HepG2 (cell line): ENCODE measurements around the gene SURF6. TPM values are rescaled to one million over a fixed set of nuclear protein-coding genes. Genes with fewer than 3 reads are reported as not detected.
A peak's percentile ranks its signal among the peaks of the same experiment; 100 is the strongest.

Source experiments
- ATAC-seq: fragments of 200-7000 bp; cut with Tn5 transposase; 3 replicates; pipeline ENCODE4 v1.9.1; 2020; ENCODE audit warnings: mild to moderate bottlenecking, moderate library complexity
- BruUV-seq: library from RNA; stranded (reverse); fragments of 400-500 nt; replicated peaks from 2 replicates; lab custom pipeline; 2021; lab: Mats Ljungman, UMichigan
- CTCF ChIA-PET: fragments of 300-600 bp; formaldehyde crosslinking; extraction: SDS; loops from one replicate; lab custom pipeline; 2021; ENCODE audit warnings: low total read pairs, inconsistent platforms, low intra/inter-chr PET ratio; lab: Yijun Ruan, JAX
- POLR2A ChIA-PET: fragments of 350-600 bp; sonication (Branson Sonifier 250); formaldehyde crosslinking; loops from one replicate; lab custom pipeline; 2020; ENCODE audit warnings: antibody characterized with exemption, inconsistent platforms; lab: Yijun Ruan, JAX
- DNase-seq: peaks from one replicate; pipeline ENCODE4 v3.0.0-alpha.2; 2015; ENCODE audit warnings: low spot score
- FAIRE-seq: peaks from 3 replicates; lab custom pipeline; 2011; peaks lifted over from hg19 to GRCh38; lab: Jason Lieb, UNC
- H2AFZ ChIP-seq: one replicate; pipeline ENCODE4 v1.6.1; 2011; ENCODE audit warnings: low read length, inconsistent platforms
- H3K27ac ChIP-seq: fragments of 300-600 bp; 3 replicates; pipeline ENCODE4 v1.8.0; 2011; ENCODE audit warnings: mixed run types, mild to moderate bottlenecking, mixed read lengths, low read length, inconsistent platforms; ENCODE audit not compliant: insufficient read depth; ENCODE audit errors: extremely low read length
- H3K27me3 ChIP-seq, 2 experiments: fragments of 200-600 bp in 1 of 2; 2 replicates in 1 of 2; 3 replicates in 1 of 2; pipeline versions ENCODE4 v1.6.0 to v1.8.0; 2011; ENCODE audit warnings: low read length in 2 of 2, mild to moderate bottlenecking in 2 of 2, moderate library complexity in 2 of 2, inconsistent platforms in 1 of 2; ENCODE audit not compliant: insufficient read depth in 2 of 2, control insufficient read depth in 1 of 2
- H3K36me3 ChIP-seq, 2 experiments: fragments of 200-600 bp in 1 of 2; replicated peaks in 1 of 2; 2 replicates in 1 of 2; 3 replicates in 1 of 2; pipeline versions ENCODE4 v1.5.1 to v1.8.0; 2011; ENCODE audit warnings: low read length in 2 of 2, inconsistent platforms in 1 of 2; ENCODE audit not compliant: insufficient read depth in 2 of 2, control insufficient read depth in 1 of 2
- H3K4me1 ChIP-seq: 2 replicates; pipeline ENCODE4 v1.5.1; 2012; ENCODE audit warnings: low read length, inconsistent platforms; ENCODE audit not compliant: insufficient read depth
- H3K4me2 ChIP-seq: 2 replicates; pipeline ENCODE4 v1.6.0; 2011; ENCODE audit warnings: low read depth, low read length, inconsistent platforms
- H3K4me3 ChIP-seq, 3 experiments: fragments of 200-600 bp in 1 of 3; sonication (generic), shearing (Covaris generic) in 1 of 3; replicated peaks in 1 of 3; 2 replicates each; pipeline ENCODE4 v1.5.1; 2011 to 2016; ENCODE audit warnings: low read length in 3 of 3, inconsistent platforms in 2 of 3, low read depth in 2 of 3, mild to moderate bottlenecking in 2 of 3, control low read depth in 1 of 3, mixed read lengths in 1 of 3; ENCODE audit not compliant: insufficient read depth in 1 of 3
- H3K79me2 ChIP-seq: one replicate; pipeline ENCODE4 v1.6.1; 2011; ENCODE audit warnings: low read length, inconsistent platforms; ENCODE audit not compliant: insufficient read depth
- H3K9ac ChIP-seq: 2 replicates; pipeline ENCODE4 v1.6.0; 2011; ENCODE audit warnings: mild to moderate bottlenecking, low read depth, low read length, inconsistent platforms; ENCODE audit not compliant: insufficient read depth
- H3K9me3 ChIP-seq: 2 replicates; pipeline ENCODE4 v1.5.1; 2012; ENCODE audit warnings: mild to moderate bottlenecking, low read length
- H4K20me1 ChIP-seq: 2 replicates; pipeline ENCODE4 v1.6.0; 2011; ENCODE audit warnings: inconsistent platforms, mild to moderate bottlenecking, low read length, moderate library complexity; ENCODE audit not compliant: insufficient read depth
- ARNT ChIP-seq: fragments of 450-650 bp; IDR thresholded peaks from 2 replicates; pipeline ENCODE4 v1.6.1; 2017
- CBFB ChIP-seq: sonication (generic); formaldehyde crosslinking; IDR thresholded peaks from 2 replicates; pipeline ENCODE4 v1.4.0; 2020; ENCODE audit warnings: missing genetic modification reagents
- CC2D1A ChIP-seq: sonication (generic); formaldehyde crosslinking; IDR thresholded peaks from 2 replicates; pipeline ENCODE4 v1.8.1; 2023; ENCODE audit warnings: mild to moderate bottlenecking, missing genetic modification reagents
- ELF3 ChIP-seq: IDR thresholded peaks from 2 replicates; pipeline ENCODE4 v1.6.1; 2016; ENCODE audit warnings: missing genetic modification reagents, missing compliant biosample characterization
- KLF6 ChIP-seq: IDR thresholded peaks from 2 replicates; pipeline ENCODE4 v1.8.0; 2016; ENCODE audit warnings: missing biosample characterization, missing genetic modification reagents
- KMT2A ChIP-seq: sonication (generic); formaldehyde crosslinking; IDR thresholded peaks from 2 replicates; pipeline ENCODE4 v1.4.0; 2020; ENCODE audit warnings: missing genetic modification reagents
- NFATC3 ChIP-seq: sonication (generic); formaldehyde crosslinking; IDR thresholded peaks from 2 replicates; pipeline ENCODE4 v1.5.1; 2020; ENCODE audit warnings: mild to moderate bottlenecking, missing genetic modification reagents
- NFYB ChIP-seq: sonication (generic); formaldehyde crosslinking; IDR thresholded peaks from 2 replicates; pipeline ENCODE4 v1.4.0; 2020; ENCODE audit warnings: missing genetic modification reagents
- NR2C2 ChIP-seq: sonication (generic); formaldehyde crosslinking; IDR thresholded peaks from 2 replicates; pipeline ENCODE4 v1.4.0; 2020; ENCODE audit warnings: missing genetic modification reagents, mild to moderate bottlenecking, moderate library complexity, borderline replicate concordance
- RARA ChIP-seq: IDR thresholded peaks from 2 replicates; pipeline ENCODE4 v1.6.1; 2016; ENCODE audit warnings: missing genetic modification reagents, missing compliant biosample characterization
- SMYD3 ChIP-seq: sonication (generic); formaldehyde crosslinking; IDR thresholded peaks from 2 replicates; pipeline ENCODE4 v1.8.1; 2023; ENCODE audit warnings: mild to moderate bottlenecking, missing genetic modification reagents
- ZNF333 ChIP-seq: sonication (generic); formaldehyde crosslinking; IDR thresholded peaks from 2 replicates; pipeline ENCODE4 v1.4.0; 2020; ENCODE audit warnings: mild to moderate bottlenecking, missing genetic modification reagents, borderline replicate concordance
- ZNF430 ChIP-seq: sonication (generic); formaldehyde crosslinking; IDR thresholded peaks from 2 replicates; pipeline ENCODE4 v1.9.0; 2021; ENCODE audit warnings: mild to moderate bottlenecking, missing genetic modification reagents
- ZNF768 ChIP-seq: sonication (generic); formaldehyde crosslinking; IDR thresholded peaks from 2 replicates; pipeline ENCODE4 v1.4.0; 2020; ENCODE audit warnings: missing genetic modification reagents
- WGBS: methylation state at CpG from one replicate; pipeline ENCODE4 v1.1.6; 2017; ENCODE audit warnings: low lambda C conversion rate; 5-methylcytosine and 5-hydroxymethylcytosine counted together
- in situ Hi-C: cut with HindIII; loops from 2 replicates; pipeline ENCODE4 v1.10.0; 2017; ENCODE audit warnings: low pct_unique_long_range_greater_than_20kb; ENCODE audit not compliant: extremely low pct_ligation_motif_present
- intact Hi-C: fragments of 100-400 bp; cut with micrococcal nuclease; formaldehyde crosslinking; loops from one replicate; pipeline ENCODE4 v1.10.0; 2022; ENCODE audit not compliant: unreplicated experiment
- polyA plus RNA-seq, 8 experiments: library from polyadenylated mRNA; depleted of rRNA in 3 of 8; stranded (reverse) in 7 of 8; unstranded in 1 of 8; fragments of >200 nt; fragmentation: Illumina TruSeq in 4 of 8; extraction: Trizol in 4 of 8; gene quantifications; 2 replicates each; pipeline versions ENCODE4 v1.2.1 to v1.2.3, GENCODE V29; 2011 to 2016; ENCODE audit warnings: low read depth in 4 of 8, missing spikeins in 1 of 8, mixed read lengths in 1 of 8; ENCODE audit not compliant: insufficient read depth in 1 of 8
- total RNA-seq, 5 experiments: library from RNA; depleted of rRNA; stranded (reverse); fragments of >200 nt; fragmentation: Illumina TruSeq; extraction: Trizol; gene quantifications; 2 replicates each; pipeline ENCODE4 v1.2.3, GENCODE V29; 2016; ENCODE audit warnings: low read depth in 1 of 5
- TF ChIP-seq, protein P1 (sequence below): sonication (generic); formaldehyde crosslinking; IDR thresholded peaks from 2 replicates; pipeline ENCODE4 v1.5.0; 2020; ENCODE audit warnings: mild to moderate bottlenecking, missing genetic modification reagents
- TF ChIP-seq, protein P2 (sequence below): sonication (generic); formaldehyde crosslinking; IDR thresholded peaks from 2 replicates; pipeline ENCODE4 v1.5.1; 2020; ENCODE audit warnings: missing genetic modification reagents, mild to moderate bottlenecking, borderline replicate concordance
- TF ChIP-seq, protein P3 (sequence below): sonication (generic); formaldehyde crosslinking; IDR thresholded peaks from 2 replicates; pipeline ENCODE4 v1.4.0; 2020; ENCODE audit warnings: mild to moderate bottlenecking, missing genetic modification reagents

Gene SURF6
- total and polyA plus RNA-seq, 2 of the 13 experiments (the other 11 are each of a cell fraction or from before 2014, with no cell fraction given) = 5.9 to 14.7 TPM

DNA sequence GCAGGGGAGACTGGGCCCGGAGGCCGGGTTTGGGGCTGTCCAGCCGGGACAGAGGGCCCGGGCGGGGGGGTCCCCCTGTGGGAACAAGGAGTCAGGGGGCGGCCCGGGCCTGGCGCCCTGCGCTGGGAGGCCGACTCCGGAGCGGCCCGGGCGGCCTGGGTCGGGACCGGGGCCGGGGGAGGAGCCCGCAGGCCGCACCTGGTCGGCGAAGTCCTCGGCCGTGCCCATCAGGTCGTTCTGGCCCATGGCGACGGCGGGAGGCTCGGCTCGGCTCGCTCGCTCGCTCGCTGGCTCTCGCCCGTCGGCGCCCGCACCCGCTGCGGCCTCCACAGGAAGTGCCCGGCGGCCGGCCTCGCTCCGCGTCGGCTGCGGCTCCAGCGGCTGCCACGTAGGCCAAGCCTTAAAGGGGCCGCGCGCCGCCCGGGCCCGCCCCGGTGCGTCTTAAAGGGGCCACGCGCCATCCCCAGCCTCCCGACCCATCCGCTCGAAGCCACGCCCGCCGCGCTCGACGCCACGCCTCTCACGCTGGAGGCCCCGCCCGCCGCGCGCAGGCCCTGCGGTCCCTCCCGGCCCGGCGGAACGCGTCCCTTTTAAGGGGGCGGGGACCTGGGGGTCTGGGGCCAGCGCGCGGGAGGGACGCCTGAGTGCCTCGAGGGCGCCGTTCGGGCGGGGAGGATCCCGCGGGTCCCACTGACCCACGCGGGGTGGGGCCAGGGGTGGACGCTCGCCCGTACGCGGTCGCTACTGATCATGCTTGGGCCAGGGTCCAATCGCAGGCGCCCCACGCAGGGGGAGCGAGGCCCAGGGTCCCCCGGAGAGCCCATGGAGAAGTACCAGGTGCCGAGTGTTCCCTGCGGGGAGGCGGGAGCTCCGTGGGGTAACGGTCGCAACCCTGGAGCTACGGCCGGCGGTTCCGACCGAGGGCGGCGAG lies 40.0 kb upstream of the SURF6 start, which contains the start of the genes STKLD1 and SURF4:
Gene STKLD1 (plus strand): TSS at position 643 of the 931 bp plus-strand sequence. CDS start 108 bp downstream, at position 751.
Gene SURF4 (minus strand): TSS at position 337 of the 931 bp plus-strand sequence. CDS start 91 bp downstream, at position 246.
- intact Hi-C loops (no loop called here), in situ Hi-C loops (no loop called here)
- FAIRE-seq (no peak), DNase-seq (peak; percentile 86), ATAC-seq (peak; percentile 87)
- WGBS = 0% methylated on average over 21 of the region's 120 CpGs
- Histone ChIP-seq H3K27ac (peak within 1 kb of the TSS; percentile 97), H3K36me3 (peaks cover 6 to 24% of the 10 kb centered on the region in 2 experiments; a peak in 4 of 5 replicates), H3K4me2 (peak within 1 kb of the TSS; percentile 87), H3K4me1 (peaks cover 70% of the 10 kb centered on the region), H3K79me2 (peaks cover 45% of the 10 kb centered on the region), H3K27me3 (no peaks in the 10 kb centered on the region), H4K20me1 (peaks cover 41% of the 10 kb centered on the region), H3K9me3 (no peaks in the 10 kb centered on the region), H3K9ac (peak within 1 kb of the TSS; percentile 99), H3K4me3 (peak within 1 kb of the TSS; percentile 72 to 86 (median 76)), H2AFZ (no peak within 1 kb of the TSS)
- BruUV-seq = no TSS peak
- CTCF ChIA-PET = no interaction called here
- POLR2A ChIA-PET = interaction anchor here (0.9 to 2.0 kb wide), 12 partner anchors 9 to 103 kb away, joined by 3 to 13 read pairs (median 5); partner anchors contain the start of genes CACFD1, MED22, RPL7A and SLC2A6
- TF ChIP-seq NFYB (CRISPR knock-in tag) (peak; percentile 69), NFATC3 (CRISPR knock-in tag) (0 out of 2 replicates have a peak, but pooled peaks have one; percentile 40), ELF3 (CRISPR knock-in tag) (peak; percentile 38), RARA (CRISPR knock-in tag) (peak; percentile 27; the same call in 1 of the 2 replicates), ZNF333 (CRISPR knock-in tag) (0 out of 2 replicates have a peak, but pooled peaks have one; percentile 15), SMYD3 (0 out of 2 replicates have a peak, but pooled peaks have one; percentile 68), CC2D1A (CRISPR knock-in tag) (no peak), ZNF768 (peak; percentile 15; the same call in 1 of the 2 replicates), ZNF430 (CRISPR knock-in tag) (peak; percentile 24; the same call in 1 of the 2 replicates), NR2C2 (CRISPR knock-in tag) (peak; percentile 54; the same call in 1 of the 2 replicates), CBFB (CRISPR knock-in tag) (peak; percentile 63; the same call in 1 of the 2 replicates), ARNT (no peak), KLF6 (CRISPR knock-in tag) (peak; percentile 41; the same call in 1 of the 2 replicates), KMT2A (CRISPR knock-in tag) (peak; percentile 8; the same call in 1 of the 2 replicates)
- TF ChIP-seq, protein P1, sequence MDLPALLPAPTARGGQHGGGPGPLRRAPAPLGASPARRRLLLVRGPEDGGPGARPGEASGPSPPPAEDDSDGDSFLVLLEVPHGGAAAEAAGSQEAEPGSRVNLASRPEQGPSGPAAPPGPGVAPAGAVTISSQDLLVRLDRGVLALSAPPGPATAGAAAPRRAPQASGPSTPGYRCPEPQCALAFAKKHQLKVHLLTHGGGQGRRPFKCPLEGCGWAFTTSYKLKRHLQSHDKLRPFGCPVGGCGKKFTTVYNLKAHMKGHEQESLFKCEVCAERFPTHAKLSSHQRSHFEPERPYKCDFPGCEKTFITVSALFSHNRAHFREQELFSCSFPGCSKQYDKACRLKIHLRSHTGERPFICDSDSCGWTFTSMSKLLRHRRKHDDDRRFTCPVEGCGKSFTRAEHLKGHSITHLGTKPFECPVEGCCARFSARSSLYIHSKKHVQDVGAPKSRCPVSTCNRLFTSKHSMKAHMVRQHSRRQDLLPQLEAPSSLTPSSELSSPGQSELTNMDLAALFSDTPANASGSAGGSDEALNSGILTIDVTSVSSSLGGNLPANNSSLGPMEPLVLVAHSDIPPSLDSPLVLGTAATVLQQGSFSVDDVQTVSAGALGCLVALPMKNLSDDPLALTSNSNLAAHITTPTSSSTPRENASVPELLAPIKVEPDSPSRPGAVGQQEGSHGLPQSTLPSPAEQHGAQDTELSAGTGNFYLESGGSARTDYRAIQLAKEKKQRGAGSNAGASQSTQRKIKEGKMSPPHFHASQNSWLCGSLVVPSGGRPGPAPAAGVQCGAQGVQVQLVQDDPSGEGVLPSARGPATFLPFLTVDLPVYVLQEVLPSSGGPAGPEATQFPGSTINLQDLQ (CRISPR knock-in tag) = peak; percentile 60
- TF ChIP-seq, protein P2, sequence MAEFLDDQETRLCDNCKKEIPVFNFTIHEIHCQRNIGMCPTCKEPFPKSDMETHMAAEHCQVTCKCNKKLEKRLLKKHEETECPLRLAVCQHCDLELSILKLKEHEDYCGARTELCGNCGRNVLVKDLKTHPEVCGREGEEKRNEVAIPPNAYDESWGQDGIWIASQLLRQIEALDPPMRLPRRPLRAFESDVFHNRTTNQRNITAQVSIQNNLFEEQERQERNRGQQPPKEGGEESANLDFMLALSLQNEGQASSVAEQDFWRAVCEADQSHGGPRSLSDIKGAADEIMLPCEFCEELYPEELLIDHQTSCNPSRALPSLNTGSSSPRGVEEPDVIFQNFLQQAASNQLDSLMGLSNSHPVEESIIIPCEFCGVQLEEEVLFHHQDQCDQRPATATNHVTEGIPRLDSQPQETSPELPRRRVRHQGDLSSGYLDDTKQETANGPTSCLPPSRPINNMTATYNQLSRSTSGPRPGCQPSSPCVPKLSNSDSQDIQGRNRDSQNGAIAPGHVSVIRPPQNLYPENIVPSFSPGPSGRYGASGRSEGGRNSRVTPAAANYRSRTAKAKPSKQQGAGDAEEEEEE (CRISPR knock-in tag) = no peak
- TF ChIP-seq, protein P3, sequence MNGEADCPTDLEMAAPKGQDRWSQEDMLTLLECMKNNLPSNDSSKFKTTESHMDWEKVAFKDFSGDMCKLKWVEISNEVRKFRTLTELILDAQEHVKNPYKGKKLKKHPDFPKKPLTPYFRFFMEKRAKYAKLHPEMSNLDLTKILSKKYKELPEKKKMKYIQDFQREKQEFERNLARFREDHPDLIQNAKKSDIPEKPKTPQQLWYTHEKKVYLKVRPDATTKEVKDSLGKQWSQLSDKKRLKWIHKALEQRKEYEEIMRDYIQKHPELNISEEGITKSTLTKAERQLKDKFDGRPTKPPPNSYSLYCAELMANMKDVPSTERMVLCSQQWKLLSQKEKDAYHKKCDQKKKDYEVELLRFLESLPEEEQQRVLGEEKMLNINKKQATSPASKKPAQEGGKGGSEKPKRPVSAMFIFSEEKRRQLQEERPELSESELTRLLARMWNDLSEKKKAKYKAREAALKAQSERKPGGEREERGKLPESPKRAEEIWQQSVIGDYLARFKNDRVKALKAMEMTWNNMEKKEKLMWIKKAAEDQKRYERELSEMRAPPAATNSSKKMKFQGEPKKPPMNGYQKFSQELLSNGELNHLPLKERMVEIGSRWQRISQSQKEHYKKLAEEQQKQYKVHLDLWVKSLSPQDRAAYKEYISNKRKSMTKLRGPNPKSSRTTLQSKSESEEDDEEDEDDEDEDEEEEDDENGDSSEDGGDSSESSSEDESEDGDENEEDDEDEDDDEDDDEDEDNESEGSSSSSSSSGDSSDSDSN (CRISPR knock-in tag) = peak; percentile 87
